ENCODE measurements around the gene PLXDC2.

DNA sequence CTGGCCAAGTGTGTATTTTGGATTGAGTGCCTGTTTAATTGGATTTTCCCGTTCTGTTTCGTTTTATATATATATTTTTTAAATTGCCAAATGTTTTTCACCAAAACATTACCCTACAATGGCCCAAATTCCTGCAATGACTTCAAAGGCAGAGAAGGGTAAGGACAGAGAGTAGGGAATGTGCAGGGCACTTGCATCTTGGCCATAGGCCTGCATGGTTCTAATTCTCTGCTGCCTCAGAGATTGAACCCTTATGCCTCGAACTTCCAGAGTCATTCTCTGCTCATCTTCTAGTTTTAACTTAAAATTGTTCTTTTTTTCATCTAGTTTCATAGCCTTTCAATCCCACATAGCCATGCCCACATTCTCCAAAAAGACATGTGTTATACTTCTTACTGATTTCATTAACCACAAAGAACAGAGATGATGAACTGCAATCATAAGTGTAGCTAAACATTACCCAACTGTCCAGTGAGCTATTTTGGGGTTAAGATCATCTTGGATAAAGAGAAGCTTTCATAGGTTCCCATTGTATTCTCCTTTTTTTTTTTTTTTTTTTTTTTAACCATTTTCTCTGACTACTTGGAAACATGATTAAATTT lies 177.6 kb downstream of the PLXDC2 start:
- TF ChIP-seq CTCF (IDR thresholded peaks at IDR 0.05; ENCODE audit: low read length) (no peak), EZH2 (IDR thresholded peaks at IDR 0.05; ENCODE audit: borderline replicate concordance, low read length) (no peak)
